GM21825 (cell line): Measurements from ENCODE around the gene ETV3.

ENCODE experiments used
- ATAC-seq: cut with Tn5 transposase; IDR thresholded peaks from one replicate; pipeline ENCODE4 v1.9.1; 2021; ENCODE audit warnings: mild to moderate bottlenecking, moderate library complexity; ENCODE audit not compliant: unreplicated experiment

The ETV3 gene

GRCh38 chr1:157095091-157095490, 43.1 kb downstream of the ETV3 start:
- no peak for ATAC-seq

GRCh38 chr1:157092831-157093230, 45.4 kb downstream of the ETV3 start:
- ATAC-seq = no peak

- ATAC-seq = no peak
Observed at GRCh38 chr1:157091668-157092273, 46.4 kb downstream of the ETV3 start.

- ATAC-seq = no peak
Observed at GRCh38 chr1:157091186-157091585, 47.0 kb downstream of the ETV3 start.

GRCh38 chr1:157090771-157091170, 47.4 kb downstream of the ETV3 start:
- no peak for ATAC-seq

GRCh38 chr1:157090196-157090647, 48.0 kb downstream of the ETV3 start:
- no peak for ATAC-seq

GRCh38 chr1:157089789-157090188, 48.4 kb downstream of the ETV3 start:
- no peak for ATAC-seq

GRCh38 chr1:157088607-157089006, 49.6 kb downstream of the ETV3 start:
- ATAC-seq = no peak

GRCh38 chr1:157087030-157087429, 51.2 kb downstream of the ETV3 start:
- no peak for ATAC-seq

- no peak for ATAC-seq
Observed at GRCh38 chr1:157086299-157086698, 51.9 kb downstream of the ETV3 start.

GRCh38 chr1:157085421-157085820, 52.8 kb downstream of the ETV3 start:
- ATAC-seq = no peak

GRCh38 chr1:157084720-157085119, 53.5 kb downstream of the ETV3 start:
- no peak for ATAC-seq

- ATAC-seq = no peak
Observed at GRCh38 chr1:157081707-157082106, 56.5 kb downstream of the ETV3 start.

- ATAC-seq = no peak
Observed at GRCh38 chr1:157080714-157081113, 57.5 kb downstream of the ETV3 start.

GRCh38 chr1:157077394-157077793, 60.8 kb downstream of the ETV3 start:
- no peak for ATAC-seq

GRCh38 chr1:157073944-157074685, 64.1 kb downstream of the ETV3 start:
- ATAC-seq = no peak
